ENCODE data around the gene ORM2. TPM values are rescaled to one million over a fixed set of nuclear protein-coding genes. Genes with fewer than 3 reads are reported as not detected.

The ORM2 gene
- total and polyA plus RNA-seq, 9 of the 15 experiments (the other 6 are each of a cell fraction or from before 2014, with no cell fraction given), result 0.98 TPM; not detected in 8

DNA sequence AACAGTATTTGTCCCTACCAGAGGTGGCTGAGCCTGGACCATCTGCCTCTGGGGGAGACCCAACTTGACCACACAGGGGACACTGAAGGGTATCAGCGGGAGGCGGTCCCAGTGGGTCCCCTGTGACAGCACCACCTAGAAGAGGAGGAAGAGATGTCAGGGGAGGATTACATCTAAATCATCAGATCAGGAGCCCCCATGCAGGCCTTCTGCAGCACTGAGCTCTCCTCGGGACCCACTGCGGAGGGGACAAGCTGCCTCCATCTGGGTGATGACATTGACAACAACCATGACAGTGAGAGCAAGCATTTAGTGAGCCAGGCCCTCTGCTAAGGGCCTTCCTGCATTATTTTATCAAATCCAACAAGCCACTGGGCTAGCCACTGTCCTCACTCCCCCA, 12.3 kb downstream of the ORM2 start (continued):
- TF ChIP-seq ZNF134 (CRISPR knock-in tag; conservative IDR thresholded peaks at IDR 0.05), result no peak

DNA sequence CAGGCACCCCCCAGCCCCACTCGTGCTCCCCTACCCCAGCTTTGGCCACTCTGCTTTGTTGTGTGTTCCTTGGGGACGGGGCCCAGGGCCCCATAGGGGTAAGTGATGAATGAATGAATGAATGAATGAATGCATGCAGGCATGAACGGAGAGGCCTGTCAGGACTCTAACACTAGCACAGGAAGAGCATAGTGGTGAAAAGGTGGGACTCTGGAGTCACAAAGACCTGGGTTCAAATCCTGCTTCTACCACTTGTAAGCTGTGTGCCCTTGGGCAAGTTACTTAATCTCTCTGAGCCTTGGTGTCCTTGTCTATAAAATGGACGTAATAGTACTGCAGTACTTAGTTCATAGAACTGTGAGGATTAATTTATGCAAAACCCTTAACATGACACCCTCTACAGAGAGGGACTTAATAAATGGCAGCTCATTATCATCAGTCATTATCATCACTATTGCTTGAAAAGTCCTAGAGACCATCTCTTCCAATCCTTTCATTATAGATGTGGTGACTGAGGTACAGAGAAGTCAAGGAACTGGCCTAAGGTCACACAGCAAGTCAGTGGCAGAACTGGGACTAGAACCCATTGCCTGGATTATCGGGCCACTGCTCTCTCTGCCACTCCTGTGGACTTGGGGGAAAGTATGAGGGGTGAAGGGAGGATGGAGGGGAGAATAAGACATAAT, 13.2 kb downstream of the ORM2 start:
- Histone ChIP-seq H3K4me3 (no peak overlapping the region), H3K9me1 (ENCODE audit: control insufficient read depth, insufficient read depth, low read length) (no peaks in the 10 kb centered on the region), H3K79me2 (ENCODE audit: control insufficient read depth, insufficient read depth, low read length) (no peaks in the 10 kb centered on the region), H3K27me3 (ENCODE audit: control insufficient read depth in 2 of 2, insufficient read depth in 2 of 2, low read length in 2 of 2) (no peaks in the 10 kb centered on the region), H3K9me3 (replicated peaks; ENCODE audit: control insufficient read depth, insufficient read depth, low read depth, low read length) (no peaks in the 10 kb centered on the region), H3K36me3 (ENCODE audit: control insufficient read depth, insufficient read depth, low read length) (peaks cover 15% of the 10 kb centered on the region; the same call in 2 of the 3 replicates), H2AFZ (ENCODE audit: low read depth, low read length) (no peak overlapping the region), H3K4me2 (ENCODE audit: insufficient read depth, low read length) (no peak overlapping the region), H4K20me1 (replicated peaks; ENCODE audit: control insufficient read depth, insufficient read depth, low read length) (peaks cover 11% of the 10 kb centered on the region; the same call in 1 of the 2 replicates), H3K9ac (ENCODE audit: insufficient read depth in 1 of 2, low read depth in 2 of 2, low read length in 2 of 2) (no peak overlapping the region), H3K4me1 (replicated peaks in 1 of 2; ENCODE audit: control insufficient read depth in 2 of 2, insufficient read depth in 2 of 2, low read length in 2 of 2) (peaks cover 0 to 4% of the 10 kb centered on the region in 2 experiments; a peak in 1 of 5 replicates), H3K27ac (ENCODE audit: extremely low read depth, low read depth, low read length) (no peak overlapping the region)
- in situ Hi-C loops (cut with MboI) (no loop called here), intact Hi-C loops (cut with micrococcal nuclease) (no loop called here)
- CTCF ChIA-PET (ENCODE audit: low intra/inter-chr PET ratio), result interaction anchor here (1.2 kb wide), 1 partner anchor 311 kb away, joined by 4 read pairs; no protein-coding TSS in a partner anchor
- FAIRE-seq, result no peak
- BruUV-seq (replicated peaks), result no TSS peak
- POLR2A ChIA-PET, result interaction anchor here (0.7 kb wide), 1 partner anchor 311 kb away, joined by 3 read pairs; no protein-coding TSS in a partner anchor
- no peak for DNase-seq (ENCODE audit: extremely low read depth in 1 of 4, low spot score in 3 of 4)
- no peak for ATAC-seq
- WGBS (ENCODE audit: insufficient coverage, low coverage, missing lambda C conversion rate), result 80% methylated on average over 4 of the region's 5 CpGs
- TF ChIP-seq ZNF143 (CRISPR knock-in tag; IDR thresholded peaks at IDR 0.05) (no peak), ADNP (tag; IDR thresholded peaks at IDR 0.05) (peak; percentile 64), BRD9 (IDR thresholded peaks at IDR 0.05; ENCODE audit: low read depth, partially characterized antibody) (peak; percentile 69), ZFP36 (IDR thresholded peaks at IDR 0.05; ENCODE audit: low read depth, low read length, partially characterized antibody) (peak; percentile 57), BCOR (IDR thresholded peaks at IDR 0.05) (peak; percentile 62; the same call in 1 of the 2 replicates), ZNF764 (CRISPR knock-in tag; IDR thresholded peaks at IDR 0.05; ENCODE audit: low read depth) (no peak), KAT2B (IDR thresholded peaks at IDR 0.05; ENCODE audit: low read depth, low read length) (no peak), ZNF24 (IDR thresholded peaks at IDR 0.05) (peak; percentile 95), KLF16 (IDR thresholded peaks at IDR 0.05) (no peak), KDM1A (IDR thresholded peaks at IDR 0.05) (0 out of 4 replicates have a peak, but pooled peaks of 1 of the 2 experiments have one; percentile 16), E2F3 (CRISPR knock-in tag; IDR thresholded peaks at IDR 0.05) (no peak), RBM25 (IDR thresholded peaks at IDR 0.05; ENCODE audit: low read depth, low read length, severe bottlenecking) (peak; percentile 82), FOXM1 (IDR thresholded peaks at IDR 0.05; ENCODE audit: low read depth) (no peak), FOXM1 (CRISPR knock-in tag; IDR thresholded peaks at IDR 0.05; ENCODE audit: low read depth) (no peak), RUNX1 (IDR thresholded peaks at IDR 0.05; ENCODE audit: low read depth) (no peak), BRF1 (IDR thresholded peaks at IDR 0.05; ENCODE audit: borderline replicate concordance, extremely low read depth, insufficient read length) (no peak)

Measured in K562 (cell line).